Esophagus (tissue), 2 donors: Measurements from ENCODE around the gene SEMA6D. TPM values are rescaled to one million over a fixed set of nuclear protein-coding genes. Genes with fewer than 3 reads are reported as not detected.

Experiments used
- H3K27ac ChIP-seq, 2 donors: one replicate each; pipeline ENCODE4 v1.5.1; 2013; ENCODE audit warnings: low read depth in 2 of 2, mild to moderate bottlenecking in 2 of 2, inconsistent platforms in 1 of 2, low read length in 1 of 2, moderate library complexity in 1 of 2
- H3K27me3 ChIP-seq, 2 donors: one replicate each; pipeline ENCODE4 v1.6.1; 2013; ENCODE audit warnings: low read length in 2 of 2, control low read depth in 1 of 2, mild to moderate bottlenecking in 1 of 2; ENCODE audit not compliant: insufficient read depth in 2 of 2, control insufficient read depth in 1 of 2
- H3K36me3 ChIP-seq, 2 donors: one replicate each; pipeline ENCODE4 v1.6.1; 2013; ENCODE audit warnings: low read length in 1 of 2; ENCODE audit not compliant: control insufficient read depth in 2 of 2, insufficient read depth in 2 of 2
- H3K4me1 ChIP-seq, 2 donors: one replicate each; pipeline ENCODE4 v1.6.1; 2013; ENCODE audit warnings: low read length in 1 of 2; ENCODE audit not compliant: control insufficient read depth in 2 of 2, insufficient read depth in 2 of 2
- H3K4me3 ChIP-seq, 2 donors: one replicate each; pipeline ENCODE4 v1.5.1; 2013; ENCODE audit warnings: low read length in 2 of 2, mild to moderate bottlenecking in 2 of 2, low read depth in 1 of 2, moderate library complexity in 1 of 2
- H3K9me3 ChIP-seq, 2 donors: one replicate each; pipeline ENCODE4 v1.6.1; 2013; ENCODE audit warnings: mild to moderate bottlenecking in 2 of 2, low read depth in 1 of 2, low read length in 1 of 2, moderate library complexity in 1 of 2; ENCODE audit not compliant: control insufficient read depth in 2 of 2, insufficient read depth in 1 of 2
- WGBS, 2 donors: extraction: QIAGEN DNeasy Blood & Tissue Kit; methylation state at CpG; one replicate each; pipeline ENCODE4 v1.1.7; 2013; 5-methylcytosine and 5-hydroxymethylcytosine counted together
- polyA plus RNA-seq, 2 donors: library from polyadenylated mRNA; stranded (reverse); fragments of 200-250 nt; gene quantifications; one replicate each; pipeline ENCODE4 v1.2.3, GENCODE V29; 2013
- donor health status: healthy with polysubstance abuse.
- donor health status: Bipolar disorder and iron deficiency.

The SEMA6D gene
- polyA plus RNA-seq, 2 donors = 0.31 to 0.40 TPM

- 56% methylated on average over 2 of the region's 2 CpGs for WGBS, 2 donors
- no peak overlapping the region for H3K4me3 ChIP-seq
- H3K36me3 ChIP-seq = no peaks in the 10 kb centered on the region
- H3K27ac ChIP-seq = no peak overlapping the region
- H3K27me3 ChIP-seq = no peaks in the 10 kb centered on the region
- H3K4me1 ChIP-seq = no peaks in the 10 kb centered on the region
- no peaks in the 10 kb centered on the region for H3K9me3 ChIP-seq
Measured at GRCh38 chr15:47750030-47750739, 32.9 kb downstream of the SEMA6D start.

GRCh38 chr15:47750740-47751262 is 33.5 kb downstream of the SEMA6D start:
- Histone ChIP-seq H3K4me3 (no peak overlapping the region), H3K4me1 (no peaks in the 10 kb centered on the region), H3K36me3 (no peaks in the 10 kb centered on the region), H3K9me3 (no peaks in the 10 kb centered on the region), H3K27ac (no peak overlapping the region), H3K27me3 (no peaks in the 10 kb centered on the region)
- 74 to 81% methylated on average over 4 of the region's 4 CpGs for WGBS, 2 donors

- no peaks in the 10 kb centered on the region for H3K36me3 ChIP-seq
- no peak overlapping the region for H3K4me3 ChIP-seq
- 88 to 96% methylated on average over 4 of the region's 4 CpGs for WGBS, 2 donors
- no peaks in the 10 kb centered on the region for H3K9me3 ChIP-seq
- no peaks in the 10 kb centered on the region for H3K27me3 ChIP-seq
- H3K27ac ChIP-seq = no peak overlapping the region
- no peaks in the 10 kb centered on the region for H3K4me1 ChIP-seq
Measured at GRCh38 chr15:47753591-47753990, 36.3 kb downstream of the SEMA6D start.

- no peaks in the 10 kb centered on the region for H3K27me3 ChIP-seq
- no peaks in the 10 kb centered on the region for H3K4me1 ChIP-seq
- H3K4me3 ChIP-seq = no peak overlapping the region
- H3K36me3 ChIP-seq = no peaks in the 10 kb centered on the region
- no peak overlapping the region for H3K27ac ChIP-seq
- H3K9me3 ChIP-seq = no peaks in the 10 kb centered on the region
Measured at GRCh38 chr15:47754312-47754711, 37.0 kb downstream of the SEMA6D start.

- Histone ChIP-seq H3K27me3 (no peaks in the 10 kb centered on the region), H3K27ac (no peak overlapping the region), H3K4me1 (no peaks in the 10 kb centered on the region), H3K4me3 (no peak overlapping the region), H3K9me3 (no peaks in the 10 kb centered on the region), H3K36me3 (no peaks in the 10 kb centered on the region)
- WGBS, 2 donors = 89 to 93% methylated on average over 2 of the region's 2 CpGs
Measured at GRCh38 chr15:47755941-47756340, 38.6 kb downstream of the SEMA6D start.

DNA sequence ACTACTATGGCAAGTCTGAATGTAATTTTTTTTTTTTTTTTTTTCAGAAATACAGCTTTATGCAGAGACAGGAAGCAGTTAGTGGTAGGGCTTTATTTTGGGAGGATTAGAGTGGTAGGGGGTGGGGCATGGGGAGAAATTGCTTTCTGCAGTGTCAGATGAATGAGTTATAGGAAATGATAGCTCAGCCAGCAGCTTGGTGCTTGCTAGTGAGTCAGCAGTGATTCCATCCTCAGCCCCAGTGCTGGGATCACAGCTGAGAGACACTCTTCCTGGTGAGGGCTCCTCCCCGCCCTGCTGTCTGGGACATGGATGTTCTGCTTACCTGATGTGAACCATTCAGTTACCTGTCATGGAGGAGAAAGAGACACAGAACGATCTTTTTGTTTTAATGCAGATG is 39.6 kb downstream of the SEMA6D start:
- 79 to 88% methylated on average over 2 of the region's 2 CpGs for WGBS, 2 donors
- H3K4me3 ChIP-seq = no peak overlapping the region
- H3K4me1 ChIP-seq = no peaks in the 10 kb centered on the region
- H3K27ac ChIP-seq = no peak overlapping the region
- no peaks in the 10 kb centered on the region for H3K36me3 ChIP-seq
- no peaks in the 10 kb centered on the region for H3K9me3 ChIP-seq
- H3K27me3 ChIP-seq = no peaks in the 10 kb centered on the region

- H3K9me3 ChIP-seq = no peaks in the 10 kb centered on the region
- WGBS, 2 donors = 55 to 84% methylated on average over 3 of the region's 3 CpGs
- H3K4me1 ChIP-seq = no peaks in the 10 kb centered on the region
- H3K27ac ChIP-seq = no peak overlapping the region
- no peaks in the 10 kb centered on the region for H3K27me3 ChIP-seq
- H3K4me3 ChIP-seq = no peak overlapping the region
- H3K36me3 ChIP-seq = no peaks in the 10 kb centered on the region
Measured at GRCh38 chr15:47757331-47757730, 40.0 kb downstream of the SEMA6D start.

DNA sequence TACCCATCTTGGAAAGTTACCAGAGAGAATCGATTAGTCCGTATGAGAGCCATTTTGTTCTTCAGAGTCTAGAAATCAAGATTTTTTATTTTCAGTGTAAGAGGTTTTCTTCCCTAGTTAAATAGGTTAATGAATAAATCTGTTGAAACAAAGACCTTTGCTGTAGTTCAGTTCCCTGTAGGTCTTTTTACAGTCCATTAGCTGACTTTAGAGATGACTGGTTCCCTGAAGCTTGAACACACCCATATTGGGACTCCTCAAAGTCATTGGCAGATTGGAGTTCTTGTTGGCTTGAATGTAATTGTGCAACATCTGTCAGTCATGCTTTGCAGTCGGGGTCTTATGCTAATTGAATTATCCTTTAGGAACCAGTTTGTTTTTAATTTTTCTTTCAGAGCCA is 45.3 kb downstream of the SEMA6D start:
- Histone ChIP-seq H3K27ac (no peak overlapping the region), H3K4me1 (no peaks in the 10 kb centered on the region), H3K9me3 (no peaks in the 10 kb centered on the region), H3K27me3 (no peaks in the 10 kb centered on the region), H3K4me3 (no peak overlapping the region), H3K36me3 (no peaks in the 10 kb centered on the region)
- WGBS, 2 donors = 92 to 94% methylated on average over 3 of the region's 3 CpGs

DNA sequence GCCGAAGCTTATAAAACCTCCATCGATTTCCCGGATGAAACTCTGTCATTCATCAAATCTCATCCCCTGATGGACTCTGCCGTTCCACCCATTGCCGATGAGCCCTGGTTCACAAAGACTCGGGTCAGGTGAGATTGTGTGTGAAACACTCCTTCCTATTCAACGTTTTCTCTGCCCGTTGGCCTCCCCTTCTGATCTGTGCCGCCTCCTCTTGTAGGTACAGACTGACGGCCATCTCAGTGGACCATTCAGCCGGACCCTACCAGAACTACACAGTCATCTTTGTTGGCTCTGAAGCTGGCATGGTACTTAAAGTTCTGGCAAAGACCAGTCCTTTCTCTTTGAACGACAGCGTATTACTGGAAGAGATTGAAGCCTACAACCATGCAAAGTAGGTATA is 47.4 kb downstream of the SEMA6D start:
- no peaks in the 10 kb centered on the region for H3K36me3 ChIP-seq
- H3K4me3 ChIP-seq = no peak overlapping the region
- 91 to 93% methylated on average over 13 of the region's 13 CpGs for WGBS, 2 donors
- H3K4me1 ChIP-seq = no peaks in the 10 kb centered on the region
- no peak overlapping the region for H3K27ac ChIP-seq
- H3K9me3 ChIP-seq = no peaks in the 10 kb centered on the region
- no peaks in the 10 kb centered on the region for H3K27me3 ChIP-seq

DNA sequence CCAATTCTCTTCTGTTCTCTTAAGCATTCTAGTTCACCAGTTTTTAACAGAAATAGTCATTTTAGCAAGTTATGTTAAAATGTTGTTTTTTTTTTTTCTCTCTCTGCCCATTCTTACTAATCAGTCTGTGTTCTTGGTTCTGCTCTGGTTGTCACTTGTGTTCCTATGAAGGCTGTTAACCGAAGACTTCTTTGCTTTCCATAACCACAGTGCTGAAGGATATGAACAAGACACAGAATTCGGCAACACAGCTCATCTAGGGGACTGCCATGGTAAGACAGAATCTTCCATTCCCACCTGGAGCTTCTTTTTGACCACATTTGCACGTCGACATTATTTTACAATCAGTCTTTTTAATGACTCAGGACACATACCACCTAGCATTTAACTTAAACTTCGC is 49.1 kb downstream of the SEMA6D start:
- Histone ChIP-seq H3K36me3 (no peaks in the 10 kb centered on the region), H3K27ac (no peak overlapping the region), H3K9me3 (no peaks in the 10 kb centered on the region), H3K4me1 (no peaks in the 10 kb centered on the region), H3K4me3 (no peak overlapping the region), H3K27me3 (no peaks in the 10 kb centered on the region)
- WGBS, 2 donors = 84 to 96% methylated on average over 5 of the region's 5 CpGs
